GM12878 (cell line): ENCODE results near the gene DOLPP1. TPM values are rescaled to one million over a fixed set of nuclear protein-coding genes. Genes with fewer than 3 reads are reported as not detected.

Experiments
- ATAC-seq: fragments of 200-7000 bp; cut with Tn5 transposase; 3 replicates; pipeline ENCODE4 v1.9.1; 2020; ENCODE audit warnings: mild to moderate bottlenecking, moderate library complexity
- BruUV-seq: library from RNA; stranded (reverse); fragments of 400-500 nt; replicated peaks from 2 replicates; lab custom pipeline; 2021; lab: Mats Ljungman, UMichigan
- CTCF ChIA-PET: fragments of 300-600 bp; sonication (Branson Sonifier 250); formaldehyde crosslinking; extraction: SDS; loops from one replicate; lab custom pipeline; 2021; ENCODE audit warnings: inconsistent platforms; lab: Yijun Ruan, JAX
- POLR2A ChIA-PET: fragments of 350-600 bp; formaldehyde crosslinking; extraction: SDS; loops from one replicate; lab custom pipeline; 2021; ENCODE audit warnings: inconsistent platforms; lab: Charles Lee
- RAD21 ChIA-PET: fragments of 300-600 bp; sonication (Branson Sonifier 250); formaldehyde crosslinking; loops from one replicate; lab custom pipeline; 2023; ENCODE audit warnings: antibody characterized with exemption; ENCODE audit not compliant: unreplicated experiment; lab: Charles Lee
- SMC1A ChIA-PET: fragments of 300-600 bp; sonication (Branson Sonifier 250); formaldehyde crosslinking; loops from one replicate; lab custom pipeline; 2023; ENCODE audit not compliant: unreplicated experiment, uncharacterized antibody; lab: Charles Lee
- DNase-seq: peaks from one replicate; pipeline ENCODE4 v3.0.0-alpha.2; 2011; ENCODE audit warnings: low read depth, low spot score
- FAIRE-seq: peaks from 3 replicates; lab custom pipeline; 2011; peaks lifted over from hg19 to GRCh38; lab: Jason Lieb, UNC
- H2AFZ ChIP-seq: 2 replicates; pipeline ENCODE4 v1.6.0; 2011; ENCODE audit warnings: low read depth, low read length, control low read depth; ENCODE audit not compliant: control insufficient read depth
- H3K27ac ChIP-seq: 2 replicates; pipeline ENCODE4 v1.5.1; 2011; ENCODE audit warnings: control low read depth; ENCODE audit not compliant: control insufficient read depth, insufficient read depth
- H3K27me3 ChIP-seq, 2 experiments: replicated peaks in 1 of 2; 2 replicates each; pipeline versions ENCODE4 v1.6.0 to v1.6.1; 2011; ENCODE audit warnings: low read length in 1 of 2; ENCODE audit not compliant: control insufficient read depth in 2 of 2, insufficient read depth in 2 of 2
- H3K36me3 ChIP-seq, 2 experiments: 2 replicates each; pipeline ENCODE4 v1.5.1; 2011; ENCODE audit warnings: low read length in 1 of 2; ENCODE audit not compliant: control insufficient read depth in 2 of 2, insufficient read depth in 2 of 2
- H3K4me1 ChIP-seq: 2 replicates; pipeline ENCODE4 v1.6.1; 2011; ENCODE audit warnings: mild to moderate bottlenecking, low read length, moderate library complexity, mixed read lengths; ENCODE audit not compliant: control insufficient read depth, insufficient read depth
- H3K4me2 ChIP-seq: 2 replicates; pipeline ENCODE4 v1.6.0; 2011; ENCODE audit warnings: control low read depth; ENCODE audit not compliant: control insufficient read depth, insufficient read depth
- H3K4me3 ChIP-seq: fragments of 200-600 bp; sonication (generic); 2 replicates; pipeline ENCODE4 v1.5.1; 2016
- H3K79me2 ChIP-seq: 2 replicates; pipeline ENCODE4 v1.6.0; 2011; ENCODE audit warnings: low read length; ENCODE audit not compliant: control insufficient read depth, insufficient read depth
- H3K9ac ChIP-seq: 2 replicates; pipeline ENCODE4 v1.8.0; 2011; ENCODE audit warnings: low read length, control low read depth, mixed read lengths; ENCODE audit not compliant: control insufficient read depth, insufficient read depth
- H3K9me3 ChIP-seq: replicated peaks from 3 replicates; pipeline ENCODE4 v1.5.1; 2011; ENCODE audit warnings: mild to moderate bottlenecking, low read length; ENCODE audit not compliant: control insufficient read depth, insufficient read depth
- H4K20me1 ChIP-seq: 2 replicates; pipeline ENCODE4 v1.6.0; 2011; ENCODE audit not compliant: control insufficient read depth, insufficient read depth
- BMI1 ChIP-seq: fragments of 450-650 bp; IDR thresholded peaks from 2 replicates; pipeline ENCODE4 v1.6.1; 2016; ENCODE audit warnings: mild to moderate bottlenecking, moderate library complexity, borderline replicate concordance
- DPF2 ChIP-seq: fragments of 450-650 bp; IDR thresholded peaks from 2 replicates; pipeline ENCODE4 v1.6.1; 2017; ENCODE audit warnings: mild to moderate bottlenecking
- EED ChIP-seq: sonication (generic); IDR thresholded peaks from 2 replicates; pipeline ENCODE4 v1.6.1; 2016; ENCODE audit warnings: antibody characterized with exemption, low read depth
- GABPA ChIP-seq: IDR thresholded peaks from 2 replicates; pipeline ENCODE4 v1.6.1; 2014; ENCODE audit warnings: antibody characterized with exemption, low read depth, mild to moderate bottlenecking, inconsistent platforms
- HSF1 ChIP-seq: fragments of 150-350 bp; IDR thresholded peaks from 2 replicates; pipeline ENCODE4 v1.6.1; 2014; ENCODE audit warnings: mild to moderate bottlenecking, low read depth, low read length
- IRF4 ChIP-seq: IDR thresholded peaks from 2 replicates; pipeline ENCODE4 v1.6.1; 2011; ENCODE audit warnings: low read depth, low read length
- KLF5 ChIP-seq: fragments of 450-650 bp; IDR thresholded peaks from 2 replicates; pipeline ENCODE4 v1.6.1; 2014; ENCODE audit warnings: mild to moderate bottlenecking; ENCODE audit not compliant: partially characterized antibody
- MXI1 ChIP-seq: fragments of 150-350 bp; IDR thresholded peaks from 2 replicates; pipeline ENCODE4 v1.6.1; 2011; ENCODE audit warnings: low read depth, mild to moderate bottlenecking, inconsistent platforms, low read length, improper control_type of control experiment
- MYB ChIP-seq: fragments of 150-350 bp; IDR thresholded peaks from 2 replicates; pipeline ENCODE4 v1.6.1; 2014; ENCODE audit warnings: mild to moderate bottlenecking, low read depth, low read length, borderline replicate concordance
- NFIC ChIP-seq: IDR thresholded peaks from 2 replicates; pipeline ENCODE4 v1.6.1; 2012; ENCODE audit warnings: low read depth, mild to moderate bottlenecking, inconsistent platforms, low read length, moderate library complexity
- PML ChIP-seq: IDR thresholded peaks from 2 replicates; pipeline ENCODE4 v1.6.1; 2012; ENCODE audit warnings: low read length, inconsistent platforms
- POLR2AphosphoS2 ChIP-seq: IDR thresholded peaks from 2 replicates; pipeline ENCODE4 v1.6.1; 2011; ENCODE audit warnings: low read depth, mild to moderate bottlenecking, low read length, improper control_type of control experiment, moderate library complexity
- POLR2AphosphoS5 ChIP-seq: IDR thresholded peaks from 2 replicates; pipeline ENCODE4 v1.6.1; 2011; ENCODE audit warnings: mild to moderate bottlenecking, low read length, inconsistent platforms
- SMAD1 ChIP-seq: fragments of 450-650 bp; IDR thresholded peaks from 2 replicates; pipeline ENCODE4 v1.6.1; 2018; ENCODE audit warnings: mild to moderate bottlenecking, low read depth; ENCODE audit not compliant: partially characterized antibody
- SMC3 ChIP-seq: IDR thresholded peaks from 2 replicates; pipeline ENCODE4 v1.6.1; 2011; ENCODE audit warnings: low read length, improper control_type of control experiment, borderline replicate concordance
- TCF12 ChIP-seq: IDR thresholded peaks from 2 replicates; pipeline ENCODE4 v1.6.1; 2011; ENCODE audit warnings: low read depth, mild to moderate bottlenecking, low read length
- WRNIP1 ChIP-seq: IDR thresholded peaks from 2 replicates; pipeline ENCODE4 v1.6.1; 2011; ENCODE audit warnings: low read depth, low read length, improper control_type of control experiment, borderline replicate concordance
- YY1 ChIP-seq: IDR thresholded peaks from 2 replicates; pipeline ENCODE4 v1.6.1; 2011; ENCODE audit warnings: low read depth, mild to moderate bottlenecking, low read length
- ZBTB11 ChIP-seq: fragments of 450-650 bp; formaldehyde crosslinking; IDR thresholded peaks from 2 replicates; pipeline ENCODE4 v1.5.0; 2022; ENCODE audit warnings: mild to moderate bottlenecking, missing genetic modification characterization
- ZNF622 ChIP-seq: fragments of 450-650 bp; IDR thresholded peaks from 2 replicates; pipeline ENCODE4 v1.6.1; 2017; ENCODE audit warnings: mild to moderate bottlenecking, inconsistent platforms
- WGBS: methylation state at CpG from one replicate; pipeline ENCODE4 v1.1.6; 2016; ENCODE audit warnings: low lambda C conversion rate; ENCODE audit not compliant: insufficient replicate concordance, insufficient coverage; ENCODE audit errors: missing lambda C conversion rate; 5-methylcytosine and 5-hydroxymethylcytosine counted together
- in situ Hi-C: fragments of 300-500 bp; cut with MboI; formaldehyde crosslinking; loops from 9 replicates; pipeline ENCODE4 v1.14.3; 2018; ENCODE audit warnings: mixed read lengths
- intact Hi-C: fragments of 100-400 bp; cut with micrococcal nuclease; formaldehyde crosslinking; loops from one replicate; pipeline ENCODE4 v1.14.2; 2022; ENCODE audit not compliant: unreplicated experiment
- polyA plus RNA-seq, 11 experiments: library from polyadenylated mRNA; depleted of rRNA in 4 of 11; unstranded in 6 of 11; stranded (reverse) in 5 of 11; fragments of >200 nt; fragmentation: Nextera tagmentation in 4 of 11; fragmentation: Illumina TruSeq in 1 of 11; extraction: Ambion mirVana in 4 of 11; extraction: Trizol in 1 of 11; gene quantifications; 1 replicate in 1 of 11; 2 replicates in 10 of 11; pipeline versions ENCODE4 v1.2.1 to v1.2.3, GENCODE V29; 2011 to 2016; ENCODE audit warnings: inconsistent platforms in 2 of 11, missing spikeins in 2 of 11, low read depth in 1 of 11
- total RNA-seq, 4 experiments: library from RNA; depleted of rRNA in 3 of 4; stranded (reverse); fragments of >200 nt in 3 of 4; fragmentation: Illumina TruSeq in 1 of 4; extraction: Trizol in 1 of 4; gene quantifications; 2 replicates each; pipeline versions ENCODE4 v1.2.1 to v1.2.3, GENCODE V29; 2013 to 2021

Gene DOLPP1
- total and polyA plus RNA-seq, 10 of the 15 experiments (the other 5 are each of a cell fraction or from before 2014, with no cell fraction given), result 0.76 to 19.9 (median 13.4) TPM

GRCh38 chr9:129131300-129132145 lies 50.6 kb downstream of the DOLPP1 start:
- CTCF ChIA-PET, result interaction anchor here (0.6 to 11.5 kb wide), 36 partner anchors 9 to 659 kb away, joined by 3 to 175 read pairs (median 5); partner anchors contain the start of genes C9orf50, DOLPP1, ENDOG and NTMT1
- ATAC-seq, result peak; percentile 100
- H3K4me1 ChIP-seq, result no peaks in the 10 kb centered on the region
- no peak overlapping the region for H3K9ac ChIP-seq
- no peaks in the 10 kb centered on the region for H3K9me3 ChIP-seq
- H3K4me3 ChIP-seq, result no peak overlapping the region
- H3K27me3 ChIP-seq, result no peaks in the 10 kb centered on the region
- no peak overlapping the region for H2AFZ ChIP-seq
- in situ Hi-C loops (loop anchor here (5.0 kb wide), 2 partner anchors 481 to 651 kb away; no protein-coding TSS in a partner anchor), intact Hi-C loops (no loop called here)
- H4K20me1 ChIP-seq, result no peaks in the 10 kb centered on the region
- no peak overlapping the region; the same call in 1 of the 2 replicates for H3K27ac ChIP-seq
- no peak overlapping the region for H3K4me2 ChIP-seq
- BruUV-seq, result no TSS peak
- RAD21 ChIA-PET, result interaction anchor here (0.6 to 2.9 kb wide), 23 partner anchors 9 to 497 kb away, joined by 3 to 37 read pairs (median 4); partner anchors contain the start of genes DOLPP1, IER5L and NTMT1
- H3K36me3 ChIP-seq, result peaks cover 16 to 22% of the 10 kb centered on the region in 2 experiments
- POLR2A ChIA-PET, result interaction anchor here (0.5 to 1.4 kb wide), 7 partner anchors 9 to 1721 kb away, joined by 3 to 7 read pairs (median 3); partner anchors contain the start of gene NTMT1
- no peaks in the 10 kb centered on the region for H3K79me2 ChIP-seq
- FAIRE-seq, result peak; percentile 86
- SMC1A ChIA-PET, result interaction anchor here (0.7 to 4.0 kb wide), 23 partner anchors 9 to 497 kb away, joined by 3 to 50 read pairs (median 4); partner anchors contain the start of genes DOLPP1 and NTMT1
- WGBS, result 39% methylated on average over 13 of the region's 13 CpGs
- no peak for DNase-seq
- TF ChIP-seq DPF2 (no peak), SMAD1 (no peak), ZBTB11 (CRISPR knock-in tag) (no peak), KLF5 (peak; percentile 42), PML (no peak), POLR2AphosphoS2 (no peak), WRNIP1 (no peak; the same call in 1 of the 2 replicates), SMC3 (peak; percentile 87), EED (no peak), MYB (no peak), MXI1 (no peak), YY1 (peak; percentile 72), NFIC (no peak), POLR2AphosphoS5 (no peak), ZNF622 (no peak), BMI1 (no peak), TCF12 (0 out of 2 replicates have a peak, but pooled peaks have one; percentile 55), IRF4 (0 out of 2 replicates have a peak, but pooled peaks have one; percentile 49), GABPA (no peak), HSF1 (no peak)
